K562 (cell line): ENCODE data around the gene AMH. TPM values are rescaled to one million over a fixed set of nuclear protein-coding genes. Genes with fewer than 3 reads are reported as not detected.

Experiments used
- EGR1 ChIP-seq: fragments of 450-650 bp; conservative IDR thresholded peaks from 2 replicates; pipeline ENCODE4 v1.6.1; 2017; ENCODE audit warnings: mild to moderate bottlenecking
- ELF2 ChIP-seq: fragments of 250-450 bp; sonication (Bioruptor Pico); IDR thresholded peaks from 2 replicates; pipeline ENCODE4 v1.5.0; 2021; ENCODE audit warnings: mild to moderate bottlenecking
- GATAD2B ChIP-seq: fragments of 450-650 bp; IDR thresholded peaks from 2 replicates; pipeline ENCODE4 v1.6.1; 2017; ENCODE audit warnings: mild to moderate bottlenecking, borderline replicate concordance
- HMGN3 ChIP-seq: IDR thresholded peaks from 2 replicates; pipeline ENCODE4 v1.6.1; 2011; ENCODE audit warnings: borderline replicate concordance, low read depth, mild to moderate bottlenecking, mixed read lengths, low read length; ENCODE audit not compliant: insufficient read length; ENCODE audit errors: extremely low read depth
- LCOR ChIP-seq: sonication (generic); formaldehyde crosslinking; IDR thresholded peaks from 2 replicates; pipeline ENCODE4 v1.8.0; 2022; ENCODE audit warnings: mild to moderate bottlenecking, missing genetic modification reagents
- ZKSCAN1 ChIP-seq: fragments of 150-350 bp; IDR thresholded peaks from 2 replicates; pipeline ENCODE4 v1.6.1; 2016; ENCODE audit warnings: low read depth, low read length
- ZKSCAN8 ChIP-seq: fragments of 200-800 bp; sonication (Bioruptor generic); IDR thresholded peaks from 2 replicates; pipeline ENCODE4 v1.6.1; 2016; ENCODE audit warnings: missing genetic modification characterization, missing compliant biosample characterization
- ZNF165 ChIP-seq: fragments of 250-450 bp; sonication (Bioruptor Pico); IDR thresholded peaks from 2 replicates; pipeline ENCODE4 v1.4.0; 2020; ENCODE audit warnings: borderline replicate concordance
- ZNF212 ChIP-seq: fragments of 450-650 bp; formaldehyde crosslinking; IDR thresholded peaks from 2 replicates; pipeline ENCODE4 v1.4.0; 2020; ENCODE audit warnings: mild to moderate bottlenecking
- ZNF311 ChIP-seq: fragments of 250-450 bp; sonication (Bioruptor Pico); IDR thresholded peaks from 2 replicates; pipeline ENCODE4 v1.4.0; 2020; ENCODE audit warnings: mild to moderate bottlenecking, moderate library complexity
- ZNF561 ChIP-seq: fragments of 450-650 bp; formaldehyde crosslinking; conservative IDR thresholded peaks from 2 replicates; pipeline ENCODE4 v1.4.0; 2020; ENCODE audit warnings: mild to moderate bottlenecking, moderate library complexity
- polyA plus RNA-seq, 8 experiments: library from polyadenylated mRNA; depleted of rRNA in 4 of 8; stranded (reverse) in 5 of 8; unstranded in 3 of 8; fragments of >200 nt; fragmentation: Nextera tagmentation in 2 of 8; fragmentation: Illumina TruSeq in 1 of 8; extraction: Ambion mirVana in 2 of 8; extraction: Trizol in 1 of 8; gene quantifications; 2 replicates each; pipeline versions ENCODE4 v1.2.1 to v1.2.3, GENCODE V29; 2011 to 2014; ENCODE audit warnings: inconsistent platforms in 1 of 8, missing spikeins in 1 of 8
- total RNA-seq, 7 experiments: library from RNA; depleted of rRNA in 6 of 7; stranded (reverse); fragments of >200 nt in 6 of 7; fragmentation: Illumina TruSeq in 2 of 7; extraction: Trizol in 2 of 7; gene quantifications; 2 replicates each; pipeline versions ENCODE4 v1.2.1 to v1.2.3, GENCODE V29; 2011 to 2021; ENCODE audit warnings: low replicate concordance in 1 of 7
- TF ChIP-seq, protein P1 (sequence below), 2 experiments: fragments of 150-350 bp in 1 of 2; IDR thresholded peaks; 2 replicates each; pipeline ENCODE4 v1.6.1; 2012 to 2016; ENCODE audit warnings: low read depth in 2 of 2, low read length in 2 of 2, mild to moderate bottlenecking in 1 of 2, moderate library complexity in 1 of 2
- TF ChIP-seq, protein P2 (sequence below): sonication (generic); formaldehyde crosslinking; IDR thresholded peaks from 2 replicates; pipeline ENCODE4 v1.8.1; 2023; ENCODE audit warnings: mild to moderate bottlenecking, missing genetic modification reagents
- TF ChIP-seq, protein P3 (sequence below): fragments of 450-650 bp; formaldehyde crosslinking; IDR thresholded peaks from 2 replicates; pipeline ENCODE4 v1.4.0; 2020; ENCODE audit warnings: mild to moderate bottlenecking, mixed read lengths
- TF ChIP-seq, protein P4 (sequence below): sonication (generic); formaldehyde crosslinking; IDR thresholded peaks from 2 replicates; pipeline ENCODE4 v1.8.0; 2022; ENCODE audit warnings: missing genetic modification reagents, mild to moderate bottlenecking, borderline replicate concordance
- TF ChIP-seq, protein P5 (sequence below): fragments of 250-450 bp; sonication (Bioruptor Pico); IDR thresholded peaks from 2 replicates; pipeline ENCODE4 v1.4.0; 2020; ENCODE audit warnings: mild to moderate bottlenecking, moderate library complexity, borderline replicate concordance

The AMH gene
- total and polyA plus RNA-seq, 9 of the 15 experiments (the other 6 are each of a cell fraction or from before 2014, with no cell fraction given): 0.29 to 27.4 (median 2.6) TPM; not detected in 2

DNA sequence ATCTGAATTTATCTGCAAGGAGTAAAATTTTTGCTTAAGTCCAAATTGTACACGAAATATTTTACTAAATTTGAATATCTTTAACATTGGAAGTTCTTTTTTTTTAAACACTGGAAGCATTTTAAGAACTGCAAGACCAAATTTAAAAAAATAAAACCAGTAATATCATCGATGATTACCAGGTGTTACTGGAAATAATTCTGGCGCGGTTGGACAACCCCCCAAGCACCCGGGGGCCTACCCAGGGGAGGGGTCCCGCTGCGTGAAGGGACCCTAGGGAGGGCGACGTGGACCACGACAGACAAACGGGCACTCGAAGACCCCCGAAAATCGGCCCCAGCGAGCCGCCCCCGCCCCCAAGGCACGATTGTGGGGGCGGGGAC lies 19.7 kb downstream of the AMH start (continued):
- peak; percentile 60; the same call in 1 of the 2 replicates for TF ChIP-seq ZNF311 (CRISPR knock-in tag)
- TF ChIP-seq ZNF165 (CRISPR knock-in tag): no peak
- TF ChIP-seq, protein P1, sequence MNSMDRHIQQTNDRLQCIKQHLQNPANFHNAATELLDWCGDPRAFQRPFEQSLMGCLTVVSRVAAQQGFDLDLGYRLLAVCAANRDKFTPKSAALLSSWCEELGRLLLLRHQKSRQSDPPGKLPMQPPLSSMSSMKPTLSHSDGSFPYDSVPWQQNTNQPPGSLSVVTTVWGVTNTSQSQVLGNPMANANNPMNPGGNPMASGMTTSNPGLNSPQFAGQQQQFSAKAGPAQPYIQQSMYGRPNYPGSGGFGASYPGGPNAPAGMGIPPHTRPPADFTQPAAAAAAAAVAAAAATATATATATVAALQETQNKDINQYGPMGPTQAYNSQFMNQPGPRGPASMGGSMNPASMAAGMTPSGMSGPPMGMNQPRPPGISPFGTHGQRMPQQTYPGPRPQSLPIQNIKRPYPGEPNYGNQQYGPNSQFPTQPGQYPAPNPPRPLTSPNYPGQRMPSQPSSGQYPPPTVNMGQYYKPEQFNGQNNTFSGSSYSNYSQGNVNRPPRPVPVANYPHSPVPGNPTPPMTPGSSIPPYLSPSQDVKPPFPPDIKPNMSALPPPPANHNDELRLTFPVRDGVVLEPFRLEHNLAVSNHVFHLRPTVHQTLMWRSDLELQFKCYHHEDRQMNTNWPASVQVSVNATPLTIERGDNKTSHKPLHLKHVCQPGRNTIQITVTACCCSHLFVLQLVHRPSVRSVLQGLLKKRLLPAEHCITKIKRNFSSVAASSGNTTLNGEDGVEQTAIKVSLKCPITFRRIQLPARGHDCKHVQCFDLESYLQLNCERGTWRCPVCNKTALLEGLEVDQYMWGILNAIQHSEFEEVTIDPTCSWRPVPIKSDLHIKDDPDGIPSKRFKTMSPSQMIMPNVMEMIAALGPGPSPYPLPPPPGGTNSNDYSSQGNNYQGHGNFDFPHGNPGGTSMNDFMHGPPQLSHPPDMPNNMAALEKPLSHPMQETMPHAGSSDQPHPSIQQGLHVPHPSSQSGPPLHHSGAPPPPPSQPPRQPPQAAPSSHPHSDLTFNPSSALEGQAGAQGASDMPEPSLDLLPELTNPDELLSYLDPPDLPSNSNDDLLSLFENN (IDR thresholded peaks at IDR 0.05; ENCODE audit: low read depth in 2 of 2, low read length in 2 of 2): no peak
- TF ChIP-seq, protein P2, sequence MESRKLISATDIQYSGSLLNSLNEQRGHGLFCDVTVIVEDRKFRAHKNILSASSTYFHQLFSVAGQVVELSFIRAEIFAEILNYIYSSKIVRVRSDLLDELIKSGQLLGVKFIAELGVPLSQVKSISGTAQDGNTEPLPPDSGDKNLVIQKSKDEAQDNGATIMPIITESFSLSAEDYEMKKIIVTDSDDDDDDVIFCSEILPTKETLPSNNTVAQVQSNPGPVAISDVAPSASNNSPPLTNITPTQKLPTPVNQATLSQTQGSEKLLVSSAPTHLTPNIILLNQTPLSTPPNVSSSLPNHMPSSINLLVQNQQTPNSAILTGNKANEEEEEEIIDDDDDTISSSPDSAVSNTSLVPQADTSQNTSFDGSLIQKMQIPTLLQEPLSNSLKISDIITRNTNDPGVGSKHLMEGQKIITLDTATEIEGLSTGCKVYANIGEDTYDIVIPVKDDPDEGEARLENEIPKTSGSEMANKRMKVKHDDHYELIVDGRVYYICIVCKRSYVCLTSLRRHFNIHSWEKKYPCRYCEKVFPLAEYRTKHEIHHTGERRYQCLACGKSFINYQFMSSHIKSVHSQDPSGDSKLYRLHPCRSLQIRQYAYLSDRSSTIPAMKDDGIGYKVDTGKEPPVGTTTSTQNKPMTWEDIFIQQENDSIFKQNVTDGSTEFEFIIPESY (CRISPR knock-in tag): no peak
- no peak for TF ChIP-seq ZKSCAN1
- TF ChIP-seq ZKSCAN8: 0 out of 2 replicates have a peak, but pooled peaks have one; percentile 47
- TF ChIP-seq LCOR: no peak
- TF ChIP-seq ELF2 (CRISPR knock-in tag): no peak
- TF ChIP-seq EGR1: peak; percentile 90
- TF ChIP-seq HMGN3: peak; percentile 67
- TF ChIP-seq, protein P3, sequence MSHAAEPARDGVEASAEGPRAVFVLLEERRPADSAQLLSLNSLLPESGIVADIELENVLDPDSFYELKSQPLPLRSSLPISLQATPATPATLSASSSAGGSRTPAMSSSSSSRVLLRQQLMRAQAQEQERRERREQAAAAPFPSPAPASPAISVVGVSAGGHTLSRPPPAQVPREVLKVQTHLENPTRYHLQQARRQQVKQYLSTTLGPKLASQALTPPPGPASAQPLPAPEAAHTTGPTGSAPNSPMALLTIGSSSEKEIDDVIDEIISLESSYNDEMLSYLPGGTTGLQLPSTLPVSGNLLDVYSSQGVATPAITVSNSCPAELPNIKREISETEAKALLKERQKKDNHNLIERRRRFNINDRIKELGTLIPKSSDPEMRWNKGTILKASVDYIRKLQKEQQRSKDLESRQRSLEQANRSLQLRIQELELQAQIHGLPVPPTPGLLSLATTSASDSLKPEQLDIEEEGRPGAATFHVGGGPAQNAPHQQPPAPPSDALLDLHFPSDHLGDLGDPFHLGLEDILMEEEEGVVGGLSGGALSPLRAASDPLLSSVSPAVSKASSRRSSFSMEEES (CRISPR knock-in tag): 0 out of 2 replicates have a peak, but pooled peaks have one; percentile 8
- 0 out of 2 replicates have a peak, but pooled peaks have one; percentile 53 for TF ChIP-seq GATAD2B
- no peak for TF ChIP-seq ZNF212 (CRISPR knock-in tag)
- TF ChIP-seq, protein P4, sequence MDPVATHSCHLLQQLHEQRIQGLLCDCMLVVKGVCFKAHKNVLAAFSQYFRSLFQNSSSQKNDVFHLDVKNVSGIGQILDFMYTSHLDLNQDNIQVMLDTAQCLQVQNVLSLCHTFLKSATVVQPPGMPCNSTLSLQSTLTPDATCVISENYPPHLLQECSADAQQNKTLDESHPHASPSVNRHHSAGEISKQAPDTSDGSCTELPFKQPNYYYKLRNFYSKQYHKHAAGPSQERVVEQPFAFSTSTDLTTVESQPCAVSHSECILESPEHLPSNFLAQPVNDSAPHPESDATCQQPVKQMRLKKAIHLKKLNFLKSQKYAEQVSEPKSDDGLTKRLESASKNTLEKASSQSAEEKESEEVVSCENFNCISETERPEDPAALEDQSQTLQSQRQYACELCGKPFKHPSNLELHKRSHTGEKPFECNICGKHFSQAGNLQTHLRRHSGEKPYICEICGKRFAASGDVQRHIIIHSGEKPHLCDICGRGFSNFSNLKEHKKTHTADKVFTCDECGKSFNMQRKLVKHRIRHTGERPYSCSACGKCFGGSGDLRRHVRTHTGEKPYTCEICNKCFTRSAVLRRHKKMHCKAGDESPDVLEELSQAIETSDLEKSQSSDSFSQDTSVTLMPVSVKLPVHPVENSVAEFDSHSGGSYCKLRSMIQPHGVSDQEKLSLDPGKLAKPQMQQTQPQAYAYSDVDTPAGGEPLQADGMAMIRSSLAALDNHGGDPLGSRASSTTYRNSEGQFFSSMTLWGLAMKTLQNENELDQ (CRISPR knock-in tag): no peak
- TF ChIP-seq, protein P5, sequence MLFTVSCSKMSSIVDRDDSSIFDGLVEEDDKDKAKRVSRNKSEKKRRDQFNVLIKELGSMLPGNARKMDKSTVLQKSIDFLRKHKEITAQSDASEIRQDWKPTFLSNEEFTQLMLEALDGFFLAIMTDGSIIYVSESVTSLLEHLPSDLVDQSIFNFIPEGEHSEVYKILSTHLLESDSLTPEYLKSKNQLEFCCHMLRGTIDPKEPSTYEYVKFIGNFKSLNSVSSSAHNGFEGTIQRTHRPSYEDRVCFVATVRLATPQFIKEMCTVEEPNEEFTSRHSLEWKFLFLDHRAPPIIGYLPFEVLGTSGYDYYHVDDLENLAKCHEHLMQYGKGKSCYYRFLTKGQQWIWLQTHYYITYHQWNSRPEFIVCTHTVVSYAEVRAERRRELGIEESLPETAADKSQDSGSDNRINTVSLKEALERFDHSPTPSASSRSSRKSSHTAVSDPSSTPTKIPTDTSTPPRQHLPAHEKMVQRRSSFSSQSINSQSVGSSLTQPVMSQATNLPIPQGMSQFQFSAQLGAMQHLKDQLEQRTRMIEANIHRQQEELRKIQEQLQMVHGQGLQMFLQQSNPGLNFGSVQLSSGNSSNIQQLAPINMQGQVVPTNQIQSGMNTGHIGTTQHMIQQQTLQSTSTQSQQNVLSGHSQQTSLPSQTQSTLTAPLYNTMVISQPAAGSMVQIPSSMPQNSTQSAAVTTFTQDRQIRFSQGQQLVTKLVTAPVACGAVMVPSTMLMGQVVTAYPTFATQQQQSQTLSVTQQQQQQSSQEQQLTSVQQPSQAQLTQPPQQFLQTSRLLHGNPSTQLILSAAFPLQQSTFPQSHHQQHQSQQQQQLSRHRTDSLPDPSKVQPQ: no peak
- TF ChIP-seq ZNF561 (CRISPR knock-in tag): no peak
